ENCODE results near the gene CDC42EP4.

Gene CDC42EP4

DNA sequence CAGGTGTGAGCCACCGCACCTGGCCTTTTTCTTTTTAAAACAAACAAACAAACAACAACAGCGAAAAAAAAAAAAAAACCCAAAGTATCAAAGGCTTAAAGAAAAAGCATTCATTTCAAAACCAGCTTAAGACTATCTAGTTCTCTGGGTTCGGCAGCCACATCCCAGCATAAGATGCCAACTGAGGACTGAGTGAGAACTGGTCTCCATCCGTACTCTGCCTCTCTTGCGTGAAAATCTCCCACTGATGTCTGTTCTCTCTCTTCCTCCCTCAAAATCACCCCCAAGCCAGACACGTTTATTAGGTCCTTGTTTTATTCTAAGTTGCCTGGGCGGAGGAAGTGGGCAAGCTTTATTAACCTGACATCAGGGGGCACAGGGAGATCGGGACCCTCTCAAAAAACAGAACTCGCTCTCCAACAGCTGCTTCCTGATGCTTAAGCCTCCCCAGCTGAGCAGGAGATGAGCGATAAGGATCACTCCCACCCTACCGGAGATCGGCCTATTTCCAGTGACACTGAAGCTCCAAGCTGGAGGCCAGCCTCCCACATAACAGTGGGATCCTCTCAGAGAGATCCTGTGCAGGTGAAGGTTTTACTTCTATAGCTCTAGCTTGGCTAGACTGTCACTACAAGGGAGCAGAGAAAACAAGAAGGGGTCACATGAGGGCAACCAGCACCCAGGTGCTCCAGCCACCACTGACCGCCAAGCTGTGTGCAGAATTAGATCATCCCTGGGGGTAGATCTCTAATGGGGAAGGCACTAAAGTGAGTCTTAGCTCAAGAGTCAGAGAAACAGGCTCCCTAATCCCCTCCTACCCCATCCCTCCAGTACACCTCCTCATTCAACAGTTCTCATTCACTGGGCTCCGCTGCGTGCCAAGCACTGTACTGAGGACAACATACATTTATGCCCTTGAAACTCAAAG lies 13.6 kb downstream of the CDC42EP4 start:
- DNase-seq (ENCODE audit: low read depth), result no peak

DNA sequence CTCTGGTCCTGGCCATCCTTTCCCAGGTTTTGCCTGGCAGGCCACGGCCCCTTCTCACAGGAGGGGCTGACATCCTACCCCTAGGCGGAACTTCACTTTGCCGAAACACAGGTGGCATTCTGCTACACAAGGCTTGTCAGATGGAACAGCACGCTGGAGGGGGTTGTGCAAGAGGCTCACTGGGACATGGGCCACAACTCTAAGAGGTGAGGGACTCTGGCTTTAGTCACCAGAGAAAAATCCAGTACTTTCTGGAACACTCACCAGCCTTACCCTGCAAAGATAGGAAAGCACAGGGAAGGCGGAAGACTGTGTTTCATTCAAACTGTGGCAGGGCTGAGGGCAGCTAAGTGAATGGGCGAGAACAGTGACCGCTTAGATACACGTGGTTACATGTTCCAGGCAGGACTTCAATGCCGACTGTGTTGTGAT lies 18.3 kb downstream of the CDC42EP4 start:
- DNase-seq (ENCODE audit: low read depth), result no peak

DNA sequence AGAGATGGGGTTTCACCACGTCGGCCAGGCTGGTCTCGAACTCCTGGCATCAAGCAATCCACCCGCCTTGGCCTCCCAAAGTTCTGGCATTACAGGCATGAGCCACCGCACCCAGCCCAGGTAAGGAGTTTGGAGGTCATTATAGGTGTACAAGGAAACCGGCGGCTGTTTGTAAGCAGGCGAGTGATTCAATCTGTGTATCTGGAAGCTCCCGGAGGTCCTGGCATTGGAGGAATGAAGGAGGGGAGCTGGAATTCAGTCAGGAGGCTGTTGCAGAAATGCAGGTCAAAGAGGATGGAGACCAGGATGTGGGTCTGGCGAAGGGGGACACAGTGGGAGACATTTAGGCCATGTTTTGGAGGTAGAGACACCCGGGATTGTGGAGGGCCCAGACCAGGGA lies 18.8 kb downstream of the CDC42EP4 start:
- DNase-seq (ENCODE audit: low read depth), result no peak

DNA sequence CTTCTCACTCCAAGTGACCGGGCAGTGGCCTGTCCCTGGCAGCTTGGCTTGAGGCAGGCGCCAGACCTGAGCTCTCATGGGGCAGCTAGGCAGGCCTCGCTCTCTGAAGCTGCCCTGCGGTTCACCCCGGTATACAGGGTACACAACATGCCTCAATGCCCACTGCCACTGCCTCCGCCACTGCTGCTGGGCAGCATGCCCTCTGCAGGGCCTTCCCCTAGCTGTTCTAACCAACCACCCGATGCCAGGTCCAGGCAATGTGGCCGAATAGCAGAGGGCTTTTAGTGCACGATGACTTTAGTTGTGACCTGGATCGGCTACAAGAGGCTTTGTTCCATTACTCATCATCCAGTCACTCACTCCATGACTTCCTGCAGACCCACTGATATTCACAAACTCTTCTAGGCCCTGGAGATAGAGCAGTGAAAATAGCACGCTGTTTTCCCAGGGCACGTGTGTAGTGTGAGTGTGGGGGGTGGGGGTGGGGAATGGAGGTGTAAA lies 19.7 kb downstream of the CDC42EP4 start:
- DNase-seq (ENCODE audit: low read depth), result no peak

DNA sequence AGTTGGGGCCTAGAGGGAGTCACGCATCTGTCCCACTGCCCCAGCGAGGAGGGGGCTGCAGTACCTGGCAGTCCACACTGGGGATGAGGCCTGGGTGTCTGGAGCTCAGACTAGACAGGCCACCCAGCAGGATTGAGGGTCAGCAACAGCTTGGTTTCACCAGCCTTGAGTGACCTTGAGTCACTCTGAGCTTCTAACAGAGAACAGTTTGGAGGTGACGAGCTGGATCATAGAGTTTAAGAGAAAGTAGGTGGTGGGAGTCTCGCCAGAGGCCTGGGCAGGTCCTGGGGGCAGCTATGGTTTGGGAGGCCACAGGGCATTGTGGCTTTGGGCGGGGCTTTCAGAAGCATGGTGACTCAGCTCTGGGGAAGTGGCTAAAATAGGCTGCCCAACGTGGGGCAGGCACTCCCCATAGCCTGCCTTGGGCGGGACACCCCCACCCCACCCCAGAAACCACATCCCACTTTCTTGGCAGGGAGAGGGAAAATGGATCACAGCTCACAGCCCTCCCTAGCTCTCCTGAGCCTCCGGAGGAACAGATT lies 20.5 kb downstream of the CDC42EP4 start:
- no peak for DNase-seq (ENCODE audit: low read depth)

DNA sequence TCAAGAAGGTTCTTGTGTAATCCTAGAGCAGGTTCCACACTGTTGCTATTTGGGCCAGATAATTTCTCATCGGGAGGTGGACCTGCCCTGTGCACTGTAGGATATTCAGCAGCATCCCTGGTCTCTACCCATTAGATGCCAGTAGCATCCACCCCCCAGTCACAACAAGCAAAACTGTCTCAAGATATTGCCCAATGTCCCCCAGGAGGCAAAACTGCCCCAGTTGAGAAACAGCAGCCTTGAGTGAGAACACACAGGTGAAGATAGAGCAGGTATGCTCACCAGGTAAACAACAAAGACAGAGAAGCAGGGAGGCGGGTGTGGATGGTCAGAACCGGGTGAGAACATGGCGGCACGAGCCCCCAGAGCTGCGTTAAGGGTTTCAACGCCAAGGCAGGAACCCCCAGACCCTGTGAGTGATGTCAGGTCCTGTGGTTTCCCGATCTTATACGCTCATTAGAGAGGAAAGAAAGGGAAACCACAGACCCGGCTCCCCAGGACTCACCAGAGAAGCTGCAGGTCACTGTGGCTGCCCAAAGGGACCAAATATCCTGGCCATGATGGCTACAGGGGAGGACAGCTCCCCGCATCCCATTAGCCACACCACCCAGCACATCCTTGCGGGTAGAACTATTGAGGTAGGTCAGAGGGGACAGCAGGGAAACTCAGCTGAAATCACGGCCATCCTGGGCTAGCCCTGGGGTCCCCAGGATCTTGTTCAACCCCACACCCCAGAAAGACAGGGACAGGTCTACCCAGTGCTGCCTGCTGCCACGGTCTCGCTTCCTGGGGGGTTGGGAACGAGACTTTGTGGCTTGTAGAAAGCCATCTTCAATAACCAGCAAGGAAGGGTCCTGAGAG lies 21.2 kb downstream of the CDC42EP4 start:
- DNase-seq (ENCODE audit: low read depth), result no peak

DNA sequence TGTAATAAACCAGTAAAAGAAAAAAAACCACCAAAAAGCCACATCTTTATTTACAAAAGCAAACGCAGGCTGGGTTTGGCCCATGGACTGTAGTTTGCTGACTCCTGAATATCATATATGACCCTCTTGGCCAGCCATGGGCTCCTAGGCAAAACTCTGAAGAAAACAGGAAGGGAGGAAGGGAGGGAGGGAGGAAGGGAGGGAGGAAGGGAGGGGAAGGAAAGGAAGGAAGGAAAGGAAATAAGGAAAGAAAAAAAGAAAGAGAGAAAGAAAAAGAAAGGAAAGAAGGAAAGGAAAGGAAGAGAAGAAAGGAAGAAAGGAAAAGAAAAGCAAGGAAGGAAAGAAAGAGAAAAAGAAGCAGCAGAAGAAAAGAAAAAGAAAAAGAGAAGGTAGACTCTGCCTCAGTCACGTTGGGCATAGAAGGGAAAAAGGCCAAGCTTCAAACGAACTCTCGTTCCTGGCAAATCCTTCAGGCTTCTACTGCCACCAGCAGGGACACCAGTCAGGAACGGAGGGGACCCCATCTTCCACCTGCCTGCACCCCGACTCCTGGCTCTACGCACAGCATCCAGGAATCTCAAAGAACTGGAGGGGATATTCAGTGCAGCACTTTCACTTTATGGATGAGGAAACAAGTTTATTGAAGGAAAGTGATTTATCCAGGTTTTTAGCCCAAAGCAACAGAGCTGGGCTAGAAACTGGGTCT lies 22.1 kb downstream of the CDC42EP4 start:
- no peak for DNase-seq (ENCODE audit: low read depth)

DNA sequence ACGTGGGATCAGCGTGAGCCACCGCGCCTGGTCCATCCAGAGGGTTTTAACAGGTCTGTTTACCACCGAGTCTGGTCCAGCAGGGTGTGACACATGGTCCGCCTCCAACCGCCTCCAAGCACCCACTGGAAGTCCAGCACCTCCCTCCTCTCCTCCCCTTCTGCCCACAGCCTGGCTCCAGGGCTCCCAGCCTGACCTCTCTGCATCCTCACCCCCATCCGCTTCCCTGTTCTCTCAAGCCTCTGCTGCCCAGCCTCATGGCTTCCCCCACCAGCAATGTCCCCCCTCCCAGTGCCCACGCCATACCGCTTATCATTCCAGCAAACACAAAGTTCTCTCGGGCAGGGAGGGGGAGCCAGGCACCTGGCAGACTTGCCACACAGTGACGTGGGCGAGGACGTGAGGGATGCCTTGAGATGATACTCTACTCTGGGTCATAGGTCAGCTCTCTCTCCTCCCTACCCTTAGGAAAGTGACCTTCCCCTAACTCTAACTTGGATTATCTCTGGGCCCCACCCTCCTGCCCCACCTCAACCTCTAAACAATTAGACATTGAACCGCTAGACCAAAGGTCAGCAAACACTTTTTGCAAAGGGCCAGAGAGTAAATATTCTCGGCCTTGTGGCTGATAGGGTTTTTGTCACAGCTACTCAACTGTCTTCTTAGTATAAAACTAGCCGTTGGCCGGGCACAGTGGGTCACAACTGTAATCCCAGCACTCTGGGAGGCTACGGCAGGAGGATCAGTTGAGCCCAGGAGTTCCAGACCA lies 23.1 kb downstream of the CDC42EP4 start:
- no peak for DNase-seq (ENCODE audit: low read depth)

DNA sequence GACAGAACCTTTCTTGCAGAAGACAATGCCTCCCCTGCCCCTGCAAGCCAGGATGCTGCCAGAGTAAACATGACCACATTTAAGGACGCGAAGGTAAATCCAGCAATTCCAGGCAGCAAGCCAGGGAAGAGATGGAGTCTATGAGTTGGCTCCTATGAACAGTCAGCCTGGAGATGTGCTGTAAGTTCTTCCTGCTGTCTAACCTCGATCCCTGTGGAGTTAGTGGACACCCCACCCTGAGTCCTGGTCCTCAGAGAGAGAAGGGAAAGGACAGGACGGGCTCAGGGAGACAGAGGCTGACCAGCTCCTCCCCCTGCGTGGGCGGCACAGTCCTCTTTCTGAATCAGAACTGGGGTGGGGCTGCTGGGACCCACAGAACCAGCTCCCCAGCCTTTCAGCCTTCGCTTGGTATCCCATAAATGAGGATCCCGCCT lies 24.9 kb downstream of the CDC42EP4 start:
- DNase-seq (ENCODE audit: low read depth), result no peak

DNA sequence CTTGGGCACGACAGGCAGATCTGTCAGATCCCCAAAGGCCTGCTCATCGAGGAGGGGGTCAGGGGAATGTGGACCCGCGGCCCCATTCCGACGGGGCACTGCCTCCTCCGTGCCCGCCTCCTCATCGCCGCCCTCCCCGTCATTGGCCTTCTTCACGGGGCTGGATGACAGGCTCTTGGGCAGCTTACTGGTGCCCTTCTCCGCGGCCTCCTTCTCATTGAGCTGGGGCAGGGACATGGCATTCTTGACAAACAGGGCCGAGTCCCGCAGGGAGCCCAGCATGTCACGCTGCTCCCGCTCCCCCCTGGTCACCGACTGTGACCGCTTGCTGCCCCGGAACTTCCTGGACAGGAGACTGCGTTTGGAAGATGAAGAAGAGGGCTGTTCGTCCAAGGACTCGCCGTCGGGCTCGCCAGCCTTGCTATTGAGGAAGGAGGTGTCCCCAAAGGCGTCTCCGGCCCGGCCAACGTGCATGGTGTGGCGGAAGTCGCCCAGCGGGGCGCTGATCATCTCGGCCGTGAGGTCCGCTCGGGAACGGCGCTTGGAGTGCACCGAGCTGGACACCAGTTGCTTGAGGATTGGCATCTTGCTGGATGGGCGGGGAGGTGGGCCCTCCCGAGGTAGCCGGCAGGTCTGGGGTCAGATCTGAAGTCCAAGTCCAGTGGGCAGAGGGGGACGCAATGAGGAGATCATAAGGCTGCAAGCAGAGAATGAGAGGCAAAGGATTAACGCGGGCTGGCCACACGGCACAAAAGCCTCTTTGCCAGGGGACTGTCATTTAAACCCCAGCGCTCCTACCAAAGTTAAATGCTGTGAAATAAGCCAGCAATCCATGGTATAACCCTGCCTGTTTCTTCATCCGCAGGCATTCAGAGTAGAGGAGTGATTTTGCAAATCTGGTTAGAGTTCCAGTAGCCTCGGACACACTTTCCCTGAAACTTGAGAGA lies 25.6 kb downstream of the CDC42EP4 start:
- no peak for DNase-seq (ENCODE audit: low read depth)

DNA sequence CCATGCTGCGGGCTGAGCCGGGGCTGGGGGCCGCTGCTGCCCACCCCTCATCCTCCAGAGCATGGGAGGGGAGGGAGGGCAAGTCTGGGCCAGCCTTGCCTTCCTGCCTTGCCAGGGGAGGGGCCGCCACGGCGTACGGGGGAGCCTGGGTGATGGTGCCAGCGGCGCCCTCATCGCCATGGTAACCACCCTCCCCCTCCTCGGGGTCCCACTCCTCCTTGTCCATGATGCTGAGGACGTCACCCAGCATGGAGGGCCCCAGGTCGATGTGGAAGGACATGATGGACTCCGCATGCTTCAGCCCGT lies 26.2 kb downstream of the CDC42EP4 start:
- no peak for DNase-seq (ENCODE audit: low read depth)

DNA sequence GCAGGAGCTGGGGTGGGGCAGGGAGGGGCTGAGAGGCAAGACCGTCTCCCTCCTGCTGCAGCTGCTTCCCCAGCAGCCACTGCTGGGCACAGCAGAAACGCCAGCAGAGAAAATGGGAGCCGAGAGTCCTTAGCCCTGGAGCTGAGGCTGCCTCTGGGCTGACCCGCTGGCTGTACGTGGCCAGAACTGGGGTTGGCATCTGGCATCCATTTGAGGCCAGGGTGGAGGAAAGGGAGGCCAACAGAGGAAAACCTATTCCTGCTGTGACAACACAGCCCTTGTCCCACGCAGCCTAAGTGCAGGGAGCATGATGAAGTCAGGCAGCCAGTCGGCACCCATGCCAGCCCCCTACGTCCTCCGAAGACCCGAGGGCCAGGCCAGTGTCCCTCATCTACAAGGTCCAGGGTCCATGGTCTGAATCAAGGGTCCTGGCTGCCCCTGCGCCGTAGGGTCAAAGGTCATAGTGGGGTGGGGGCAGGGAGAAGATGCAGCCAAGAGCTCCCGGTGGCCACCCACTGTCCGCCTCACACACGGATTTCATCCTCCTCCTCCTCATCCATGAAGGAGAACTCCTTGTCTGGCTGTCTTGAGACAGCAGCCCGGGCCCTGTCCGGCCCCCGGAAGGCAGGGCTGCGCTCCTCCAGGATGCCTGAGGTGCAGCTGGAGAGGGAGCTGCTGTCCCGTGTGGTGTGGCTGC lies 26.7 kb downstream of the CDC42EP4 start:
- no peak for DNase-seq (ENCODE audit: low read depth)

DNA sequence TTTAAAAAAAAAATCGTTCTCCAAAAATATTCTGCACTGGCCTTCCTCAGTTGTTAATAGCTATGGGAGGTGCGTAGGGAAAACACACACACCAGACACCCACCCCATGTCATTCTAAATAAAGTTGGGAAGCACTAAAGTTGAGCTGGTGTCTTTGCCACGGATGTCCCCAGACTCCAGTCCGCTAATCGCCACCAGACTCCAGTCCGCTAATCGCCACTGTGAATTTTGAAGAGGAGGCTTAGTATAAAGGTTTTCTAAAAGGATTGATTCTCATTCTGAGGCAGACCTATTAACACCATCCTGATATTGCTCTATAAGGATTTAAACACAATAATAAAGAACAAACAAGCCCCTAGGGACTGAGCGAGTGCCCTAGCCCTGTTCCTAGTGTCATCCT lies 27.4 kb downstream of the CDC42EP4 start:
- DNase-seq (ENCODE audit: low read depth), result no peak

DNA sequence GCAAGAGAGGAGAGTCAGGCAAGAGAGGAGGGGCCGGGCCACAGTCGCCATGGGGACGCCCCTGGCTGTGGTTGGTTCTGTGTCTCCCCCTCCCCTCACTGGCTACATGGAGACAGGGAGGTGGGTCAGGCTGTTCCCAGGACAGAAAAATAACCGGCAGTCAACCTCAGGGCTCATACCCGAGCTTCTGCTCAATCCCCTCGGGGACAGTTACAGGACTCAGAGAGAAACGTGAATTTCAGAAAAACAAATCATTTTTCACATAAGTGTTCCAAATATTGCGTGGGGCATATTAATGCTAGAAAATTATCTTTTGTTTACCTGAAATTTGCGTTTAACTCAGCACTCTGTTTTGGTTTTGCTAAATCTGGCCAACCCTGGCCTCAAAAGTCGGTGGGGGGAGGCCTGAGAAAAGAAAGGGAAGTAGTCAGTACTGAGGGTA lies 27.9 kb downstream of the CDC42EP4 start:
- DNase-seq (ENCODE audit: low read depth), result no peak

DNA sequence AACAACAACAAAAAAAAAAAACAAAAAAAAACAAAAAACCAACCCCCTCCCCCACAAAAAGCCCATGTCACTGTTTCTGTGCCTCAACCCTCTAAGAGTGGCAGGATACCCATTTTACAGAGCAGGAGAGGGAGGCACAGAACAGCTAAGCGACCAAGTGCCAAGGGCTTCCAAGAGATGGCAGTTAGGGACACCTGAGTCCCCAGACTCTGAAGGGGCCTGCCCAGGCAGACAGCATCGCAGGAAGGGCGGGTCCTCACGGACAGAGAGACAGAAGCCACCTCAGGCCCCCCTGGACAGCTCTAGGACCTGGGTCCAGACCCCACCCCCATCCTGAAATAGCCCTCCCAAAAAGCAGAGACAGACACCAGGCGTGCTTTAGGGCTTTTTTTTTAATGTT lies 28.6 kb downstream of the CDC42EP4 start:
- DNase-seq (ENCODE audit: low read depth), result no peak

DNA sequence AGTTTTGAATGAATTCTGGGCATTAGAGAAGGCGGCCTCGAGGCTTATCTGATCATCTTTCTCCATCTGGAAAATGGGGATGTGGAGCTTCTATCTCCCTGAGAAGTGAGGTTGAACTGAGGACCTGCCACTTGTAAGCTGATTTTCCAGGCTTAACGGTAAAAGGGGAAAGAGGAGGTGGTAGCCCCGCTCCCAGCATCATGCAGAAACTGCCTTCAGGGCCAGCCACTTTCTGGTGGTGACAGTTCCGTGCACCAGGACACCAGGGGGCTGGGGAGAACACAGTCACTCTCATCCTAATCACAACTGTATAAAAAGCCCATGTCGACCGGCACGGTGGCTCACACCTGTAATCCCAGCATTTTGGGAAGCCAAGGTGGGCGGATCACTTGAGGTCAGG lies 29.2 kb downstream of the CDC42EP4 start:
- no peak for DNase-seq (ENCODE audit: low read depth)

DNA sequence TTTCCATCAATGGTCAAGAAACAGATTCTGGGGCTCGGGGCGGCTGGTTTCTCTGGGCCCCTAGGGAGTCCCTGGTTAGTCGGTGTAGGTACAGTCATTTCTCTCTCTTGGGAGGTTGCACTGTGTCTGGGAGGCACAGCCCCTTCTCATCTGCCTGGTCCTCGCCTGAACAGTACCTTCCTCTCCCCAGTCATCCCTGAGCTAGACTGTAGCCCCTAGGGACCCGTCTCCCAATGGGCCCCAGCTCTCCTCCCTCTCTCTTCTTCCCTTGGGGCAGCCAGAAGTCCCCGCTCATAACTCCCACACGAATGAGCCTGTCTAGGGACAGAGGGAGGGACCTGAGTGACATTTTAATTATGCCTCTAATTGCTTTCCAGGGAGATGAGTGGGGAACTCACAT lies 29.9 kb downstream of the CDC42EP4 start:
- DNase-seq (ENCODE audit: low read depth), result no peak

DNA sequence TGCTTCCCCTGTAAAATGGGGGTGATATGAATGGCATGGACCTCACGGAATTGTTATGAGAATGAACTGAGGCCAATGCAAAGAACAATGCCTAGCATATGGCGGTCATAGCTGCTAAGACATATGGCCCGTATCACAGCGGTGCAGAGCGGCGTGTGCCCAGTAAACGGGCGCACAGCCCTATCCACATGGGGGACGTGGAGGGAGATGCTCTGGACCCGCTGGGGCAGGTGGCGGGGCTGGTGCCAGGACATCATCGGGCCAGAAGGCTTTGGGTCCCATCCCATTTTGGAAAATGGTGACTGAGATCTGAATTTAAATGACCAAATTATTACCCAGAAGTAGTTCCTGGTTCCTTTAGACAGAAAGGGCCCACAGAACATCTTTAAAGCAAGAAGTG lies 31.6 kb downstream of the CDC42EP4 start:
- no peak for DNase-seq (ENCODE audit: low read depth)

DNA sequence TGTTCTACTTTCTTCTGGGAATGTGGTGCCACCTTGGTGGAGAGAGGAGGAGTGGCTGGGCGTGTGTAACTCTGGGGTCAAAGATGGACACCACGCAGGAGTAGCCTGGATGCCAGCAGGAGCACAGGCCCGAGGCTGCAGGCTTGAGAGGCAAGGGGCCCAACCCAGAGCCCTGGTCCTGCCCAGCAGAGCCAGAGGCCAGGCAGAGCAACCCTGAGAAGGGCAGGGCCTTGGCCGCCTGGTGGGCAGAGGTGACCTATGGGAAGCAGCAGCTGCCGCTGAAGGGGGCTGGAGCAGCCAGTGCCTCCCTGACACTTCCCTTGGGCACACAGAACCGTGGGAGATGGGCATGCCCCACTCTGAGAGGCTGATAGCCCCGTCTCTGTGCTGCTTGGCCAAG lies 32.1 kb downstream of the CDC42EP4 start:
- no peak for DNase-seq (ENCODE audit: low read depth)
